Right lobe of liver (tissue), 4 donors: ENCODE data around the gene IMP4.

ENCODE experiments used
- CTCF ChIP-seq, 4 donors: fragments of 200-600 bp in 3 of 4; fragments of 450-650 bp in 1 of 4; IDR thresholded peaks; one replicate each; pipeline versions ENCODE4 v1.5.1 to v1.8.0; 2016 to 2022; ENCODE audit warnings: antibody characterized with exemption in 4 of 4, mild to moderate bottlenecking in 2 of 4
- POLR2A ChIP-seq: fragments of 450-650 bp; IDR thresholded peaks from one replicate; pipeline ENCODE4 v1.6.1; 2017; ENCODE audit warnings: antibody characterized with exemption, mild to moderate bottlenecking
- donor health status: DM: no; HTN: no; CAD: no.
- donor health status: DM: no; HTN: no; CAD: no.
- donor health status: DM: no; HTN: yes; CAD: no.

GRCh38 chr2:130376433-130377293 lies 34.0 kb downstream of the IMP4 start:
- TF ChIP-seq CTCF (IDR thresholded peaks at IDR 0.05) (no peak), POLR2A (no peak)
